Measurements from ENCODE around the gene HBB. TPM values are rescaled to one million over a fixed set of nuclear protein-coding genes. Genes with fewer than 3 reads are reported as not detected.

The HBB gene
- total and polyA plus RNA-seq, 2 donors (not counting 1 experiment from before 2014, with no cell fraction given) = 0.22 TPM; not detected in 1

DNA sequence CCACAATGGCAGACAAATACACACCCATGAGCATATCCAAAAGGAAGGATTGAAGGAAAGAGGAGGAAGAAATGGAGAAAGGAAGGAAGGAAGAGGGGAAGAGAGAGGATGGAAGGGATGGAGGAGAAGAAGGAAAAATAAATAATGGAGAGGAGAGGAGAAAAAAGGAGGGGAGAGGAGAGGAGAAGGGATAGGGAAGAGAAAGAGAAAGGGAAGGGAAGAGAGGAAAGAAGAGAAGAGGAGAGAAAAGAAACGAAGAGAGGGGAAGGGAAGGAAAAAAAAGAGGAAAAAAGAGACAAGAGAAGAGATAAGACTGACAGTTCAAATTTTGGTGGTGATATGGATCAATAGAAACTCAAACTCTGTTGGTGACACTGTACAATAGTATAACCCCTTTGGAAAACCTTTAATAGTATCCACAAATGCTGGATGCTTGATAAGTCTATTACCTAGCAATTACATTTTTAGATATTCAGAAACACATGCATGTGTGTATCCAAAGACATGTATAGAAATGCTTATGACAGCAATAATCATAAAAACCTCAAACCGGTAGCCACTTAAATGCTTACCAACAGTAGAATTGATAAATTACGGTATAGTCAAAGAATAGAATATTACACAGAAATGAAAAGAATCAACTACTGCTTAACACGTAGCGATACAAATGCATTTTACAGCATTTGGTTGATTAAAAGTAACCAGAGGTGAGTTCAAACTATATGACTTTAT is 8.7 kb upstream of the HBB start:
- no peak overlapping the region for H3K4me2 ChIP-seq (ENCODE audit: extremely low read depth, insufficient read depth, low read length)
- TF ChIP-seq CTCF (conservative IDR thresholded peaks at IDR 0.05 in 1 of 2, IDR thresholded peaks at IDR 0.05 in 1 of 2; ENCODE audit: low read depth in 1 of 2, low read length in 2 of 2) (no peak), EZH2 (IDR thresholded peaks at IDR 0.05; ENCODE audit: low read length, missing control alignments) (no peak)
- H3K4me1 ChIP-seq (ENCODE audit: control insufficient read depth, extremely low read depth, insufficient read depth, low read length) = peaks cover 9% of the 10 kb centered on the region
- H4K20me1 ChIP-seq (ENCODE audit: control insufficient read depth, extremely low read depth, insufficient read depth, low read length) = no peaks in the 10 kb centered on the region
- H3K27me3 ChIP-seq (ENCODE audit: control insufficient read depth, insufficient read depth, low read length) = no peaks in the 10 kb centered on the region
- H3K9ac ChIP-seq (ENCODE audit: insufficient read depth, low read length) = no peak overlapping the region
- H3K79me2 ChIP-seq (ENCODE audit: control insufficient read depth, insufficient read depth, low read length) = no peaks in the 10 kb centered on the region
- DNase-seq (ENCODE audit: low read depth in 2 of 2) = no peak
- H3K9me3 ChIP-seq (ENCODE audit: control insufficient read depth, insufficient read depth, low read depth, low read length) = no peaks in the 10 kb centered on the region
- H3K27ac ChIP-seq (ENCODE audit: insufficient read depth, low read length) = no peak overlapping the region
- peak overlapping the region; percentile 0 for H2AFZ ChIP-seq (ENCODE audit: low read length)
- H3K36me3 ChIP-seq (ENCODE audit: control insufficient read depth, insufficient read depth, low read length) = no peaks in the 10 kb centered on the region
- no peak overlapping the region for H3K4me3 ChIP-seq (replicated peaks in 1 of 4; ENCODE audit: control extremely low read depth in 1 of 4, insufficient read depth in 1 of 4, low read depth in 3 of 4, low read length in 4 of 4)

DNA sequence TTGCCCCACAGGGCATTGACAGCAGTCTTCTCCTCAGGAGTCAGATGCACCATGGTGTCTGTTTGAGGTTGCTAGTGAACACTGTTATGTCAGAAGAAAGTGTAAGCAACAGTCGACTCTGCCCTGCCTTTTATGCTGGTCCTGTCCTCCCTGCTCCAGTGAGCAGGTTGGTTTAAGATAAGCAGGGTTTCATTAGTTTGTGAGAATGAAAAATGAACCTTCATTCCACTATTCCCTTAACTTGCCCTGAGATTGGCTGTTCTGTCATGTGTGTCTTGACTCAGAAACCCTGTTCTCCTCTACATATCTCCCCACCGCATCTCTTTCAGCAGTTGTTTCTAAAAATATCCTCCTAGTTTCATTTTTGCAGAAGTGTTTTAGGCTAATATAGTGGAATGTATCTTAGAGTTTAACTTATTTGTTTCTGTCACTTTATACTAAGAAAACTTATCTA is 7.5 kb upstream of the HBB start, which contains the start of gene HBD:
Gene HBD, minus strand, starts transcription at position 103 of the 454 bp plus-strand sequence. Its CDS starts 50 bp downstream, at position 53.
- no peaks in the 10 kb centered on the region for H4K20me1 ChIP-seq (ENCODE audit: control insufficient read depth, extremely low read depth, insufficient read depth, low read length)
- H3K36me3 ChIP-seq (ENCODE audit: control insufficient read depth, insufficient read depth, low read length) = no peaks in the 10 kb centered on the region
- no peaks in the 10 kb centered on the region for H3K27me3 ChIP-seq (ENCODE audit: control insufficient read depth, insufficient read depth, low read length)
- no peaks in the 10 kb centered on the region for H3K79me2 ChIP-seq (ENCODE audit: control insufficient read depth, insufficient read depth, low read length)
- H3K27ac ChIP-seq (ENCODE audit: insufficient read depth, low read length) = no peak within 1 kb of the TSS
- no peaks in the 10 kb centered on the region for H3K9me3 ChIP-seq (ENCODE audit: control insufficient read depth, insufficient read depth, low read depth, low read length)
- no peak for TF ChIP-seq EZH2 (IDR thresholded peaks at IDR 0.05; ENCODE audit: low read length, missing control alignments)
- no peak for TF ChIP-seq CTCF (conservative IDR thresholded peaks at IDR 0.05 in 1 of 2, IDR thresholded peaks at IDR 0.05 in 1 of 2; ENCODE audit: low read depth in 1 of 2, low read length in 2 of 2)
- peak; percentile 15 to 55 for DNase-seq (ENCODE audit: low read depth in 2 of 2)
- peak within 1 kb of the TSS; percentile 83 for H2AFZ ChIP-seq (ENCODE audit: low read length)
- no peak within 1 kb of the TSS for H3K9ac ChIP-seq (ENCODE audit: insufficient read depth, low read length)
- peak within 1 kb of the TSS in 1 of 4 experiments; percentile 3 for H3K4me3 ChIP-seq (replicated peaks in 1 of 4; ENCODE audit: control extremely low read depth in 1 of 4, insufficient read depth in 1 of 4, low read depth in 3 of 4, low read length in 4 of 4)
- H3K4me1 ChIP-seq (ENCODE audit: control insufficient read depth, extremely low read depth, insufficient read depth, low read length) = peaks cover 9% of the 10 kb centered on the region
- peak within 1 kb of the TSS; percentile 68 for H3K4me2 ChIP-seq (ENCODE audit: extremely low read depth, insufficient read depth, low read length)

DNA sequence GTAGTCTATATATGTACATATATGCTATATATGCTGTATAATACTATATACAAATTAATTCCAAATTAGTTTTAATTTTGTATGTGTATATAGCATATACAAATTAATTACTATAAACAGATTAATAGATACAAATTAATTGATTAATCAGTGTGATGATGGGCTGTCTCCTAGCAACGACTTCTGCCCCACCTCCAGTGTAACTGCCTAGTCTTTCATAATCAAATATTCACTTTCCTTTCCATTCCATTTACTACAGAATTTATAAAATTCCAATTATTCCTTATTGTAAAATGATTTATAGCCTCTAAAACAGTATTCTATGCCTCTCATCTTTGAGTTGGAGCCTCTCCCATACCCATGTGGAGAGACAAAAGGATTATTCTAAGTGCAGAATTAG is 6.4 kb upstream of the HBB start:
- no peak for DNase-seq (ENCODE audit: low read depth in 2 of 2)
- no peak overlapping the region for H3K4me2 ChIP-seq (ENCODE audit: extremely low read depth, insufficient read depth, low read length)
- H4K20me1 ChIP-seq (ENCODE audit: control insufficient read depth, extremely low read depth, insufficient read depth, low read length) = no peaks in the 10 kb centered on the region
- H3K9me3 ChIP-seq (ENCODE audit: control insufficient read depth, insufficient read depth, low read depth, low read length) = no peaks in the 10 kb centered on the region
- H3K9ac ChIP-seq (ENCODE audit: insufficient read depth, low read length) = no peak overlapping the region
- no peak overlapping the region for H3K4me3 ChIP-seq (replicated peaks in 1 of 4; ENCODE audit: control extremely low read depth in 1 of 4, insufficient read depth in 1 of 4, low read depth in 3 of 4, low read length in 4 of 4)
- H2AFZ ChIP-seq (ENCODE audit: low read length) = no peak overlapping the region
- H3K27ac ChIP-seq (ENCODE audit: insufficient read depth, low read length) = no peak overlapping the region
- H3K4me1 ChIP-seq (ENCODE audit: control insufficient read depth, extremely low read depth, insufficient read depth, low read length) = peaks cover 7% of the 10 kb centered on the region
- no peaks in the 10 kb centered on the region for H3K27me3 ChIP-seq (ENCODE audit: control insufficient read depth, insufficient read depth, low read length)
- TF ChIP-seq CTCF (conservative IDR thresholded peaks at IDR 0.05 in 1 of 2, IDR thresholded peaks at IDR 0.05 in 1 of 2; ENCODE audit: low read depth in 1 of 2, low read length in 2 of 2) (no peak), EZH2 (IDR thresholded peaks at IDR 0.05; ENCODE audit: low read length, missing control alignments) (no peak)
- no peaks in the 10 kb centered on the region for H3K79me2 ChIP-seq (ENCODE audit: control insufficient read depth, insufficient read depth, low read length)
- no peaks in the 10 kb centered on the region for H3K36me3 ChIP-seq (ENCODE audit: control insufficient read depth, insufficient read depth, low read length)

Measured in fibroblast of lung (primary cell).